Measurements from ENCODE around the gene HNRNPA3. TPM values are rescaled to one million over a fixed set of nuclear protein-coding genes. Genes with fewer than 3 reads are reported as not detected.

The HNRNPA3 gene
- total RNA-seq, 1 experiment from 2014 or later, result 52.9 TPM

DNA sequence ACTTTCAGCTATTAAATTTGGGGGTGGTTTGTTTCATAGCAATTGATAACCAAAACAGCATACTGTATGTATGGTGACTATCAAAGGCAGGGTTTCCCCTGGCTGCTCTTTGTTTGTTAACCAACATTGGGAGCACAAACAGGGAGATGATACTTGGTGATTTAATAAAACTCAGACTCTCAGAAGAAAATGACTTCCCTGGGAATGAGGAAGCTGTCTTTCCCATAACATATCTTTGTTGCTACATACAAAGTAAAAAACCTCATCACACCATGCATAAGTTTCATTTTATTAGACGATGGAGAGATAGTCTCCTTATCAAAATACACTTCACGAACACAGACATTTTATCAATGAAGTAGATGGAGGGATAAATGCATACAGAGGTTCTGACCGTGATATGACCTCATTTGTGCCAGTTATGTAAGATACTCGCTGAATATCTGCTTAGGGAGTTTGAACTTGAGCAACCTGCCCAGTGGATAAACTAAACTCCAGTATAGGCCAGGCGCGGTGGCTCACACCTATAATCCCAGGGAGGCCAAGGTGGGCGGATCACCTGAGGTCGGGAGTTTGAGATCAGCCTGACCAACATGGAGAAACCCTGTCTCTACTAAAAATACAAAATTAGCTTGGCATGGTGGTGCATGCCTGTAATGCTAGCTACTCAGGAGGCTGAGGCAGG lies 55.7 kb downstream of the HNRNPA3 start:
- no peak for DNase-seq (ENCODE audit: extremely low read depth, low read depth)

GRCh38 chr2:177268901-177269300 lies 56.3 kb downstream of the HNRNPA3 start:
- no peak for DNase-seq (ENCODE audit: extremely low read depth, low read depth)

GRCh38 chr2:177270531-177270930 lies 57.9 kb downstream of the HNRNPA3 start:
- DNase-seq (ENCODE audit: extremely low read depth, low read depth), result no peak

GRCh38 chr2:177271981-177272666 lies 59.5 kb downstream of the HNRNPA3 start:
- no peak for DNase-seq (ENCODE audit: extremely low read depth, low read depth)

GRCh38 chr2:177272765-177273164 lies 60.2 kb downstream of the HNRNPA3 start:
- DNase-seq (ENCODE audit: extremely low read depth, low read depth), result no peak

GRCh38 chr2:177273408-177273807 lies 60.8 kb downstream of the HNRNPA3 start:
- no peak for DNase-seq (ENCODE audit: extremely low read depth, low read depth)

Small RNA genes lying within 50 kb of the gene (small RNA-seq; reads per million reads assigned to genes)
- gene MIR3128, result 0.02 to 0.70 reads per million in 2 experiments
- gene RF00019, result 0 reads per million in 2 experiments

Other genes with a start within 250 kb of the HNRNPA3 start
- 96.5 and 97.3 TPM in 2 replicates for gene NFE2L2, start 51.9 kb downstream of the HNRNPA3 start, total RNA-seq (2014; rRNA removed; shearing (Covaris generic))
- gene AGPS, start 180.0 kb downstream of the HNRNPA3 start, total RNA-seq (2014; rRNA removed; shearing (Covaris generic)), result 58.0 and 61.8 TPM in 2 replicates